NT2/D1 (cell line): ENCODE results near the gene BICRAL.
"Not testable (repeated sequence)": the region's sequence is repeated elsewhere in the genome, so short reads cannot be mapped to it uniquely, and the experiment has no call there.

Experiments
- DNase-seq: peaks from one replicate; pipeline ENCODE4 v3.0.0-alpha.2; 2011; ENCODE audit warnings: low read depth, low spot score
- H3K27me3 ChIP-seq: 2 replicates; pipeline ENCODE4 v1.6.0; 2011; ENCODE audit warnings: mild to moderate bottlenecking; ENCODE audit not compliant: insufficient read length, insufficient read depth
- H3K36me3 ChIP-seq: 2 replicates; pipeline ENCODE4 v1.6.1; 2011; ENCODE audit warnings: mild to moderate bottlenecking, low read length, mixed read lengths; ENCODE audit not compliant: insufficient read depth, insufficient read length
- H3K4me1 ChIP-seq: 2 replicates; pipeline ENCODE4 v1.5.1; 2011; ENCODE audit not compliant: insufficient read depth, insufficient read length
- H3K4me3 ChIP-seq: 2 replicates; pipeline ENCODE4 v1.5.1; 2011; ENCODE audit warnings: low read depth; ENCODE audit not compliant: insufficient read length
- H3K9ac ChIP-seq: 2 replicates; pipeline ENCODE4 v1.6.0; 2011; ENCODE audit warnings: low read depth; ENCODE audit not compliant: insufficient read length
- H3K9me3 ChIP-seq: 2 replicates; pipeline ENCODE4 v1.5.1; 2011; ENCODE audit warnings: mild to moderate bottlenecking, low read length; ENCODE audit not compliant: insufficient read depth
- SUZ12 ChIP-seq: IDR thresholded peaks from 2 replicates; pipeline ENCODE4 v1.6.1; 2011; ENCODE audit not compliant: insufficient read length, insufficient read depth; ENCODE audit errors: extremely low read depth
- YY1 ChIP-seq: IDR thresholded peaks from 2 replicates; pipeline ENCODE4 v1.6.1; 2011; ENCODE audit not compliant: insufficient read length, insufficient read depth
- ZNF274 ChIP-seq: IDR thresholded peaks from 2 replicates; pipeline ENCODE4 v1.6.1; 2011; ENCODE audit warnings: mild to moderate bottlenecking, low read depth, low read length

Gene BICRAL

GRCh38 chr6:42898891-42899361, 117.1 kb downstream of the BICRAL start:
- H3K4me1 ChIP-seq = no peaks in the 10 kb centered on the region
- no peaks in the 10 kb centered on the region for H3K9me3 ChIP-seq
- H3K9ac ChIP-seq = no peak overlapping the region
- peaks cover 5% of the 10 kb centered on the region for H3K27me3 ChIP-seq
- H3K4me3 ChIP-seq = no peak overlapping the region
- TF ChIP-seq ZNF274 = no peak
- TF ChIP-seq SUZ12 = no peak
- TF ChIP-seq YY1 = no peak
- peak; percentile 38 for DNase-seq
- no peaks in the 10 kb centered on the region for H3K36me3 ChIP-seq

GRCh38 chr6:42899871-42900270, 118.0 kb downstream of the BICRAL start:
- H3K36me3 ChIP-seq = no peaks in the 10 kb centered on the region
- H3K4me1 ChIP-seq = no peaks in the 10 kb centered on the region
- DNase-seq = no peak
- no peak overlapping the region for H3K9ac ChIP-seq
- peaks cover 5% of the 10 kb centered on the region for H3K27me3 ChIP-seq
- no peak overlapping the region for H3K4me3 ChIP-seq
- TF ChIP-seq YY1 (no peak), ZNF274 (no peak), SUZ12 (no peak)
- no peaks in the 10 kb centered on the region for H3K9me3 ChIP-seq

- peaks cover 5% of the 10 kb centered on the region for H3K27me3 ChIP-seq
- no peak for TF ChIP-seq ZNF274
- no peak for TF ChIP-seq YY1
- no peak for TF ChIP-seq SUZ12
- H3K9me3 ChIP-seq = no peaks in the 10 kb centered on the region
- H3K9ac ChIP-seq = no peak overlapping the region
- no peak overlapping the region for H3K4me3 ChIP-seq
- no peaks in the 10 kb centered on the region for H3K36me3 ChIP-seq
- DNase-seq = peak; percentile 57
- H3K4me1 ChIP-seq = no peaks in the 10 kb centered on the region
These were observed 119.7 kb downstream of the BICRAL start for GRCh38 chr6:42901538-42901957.

- DNase-seq, H3K4me1 ChIP-seq, H3K36me3 ChIP-seq, H3K27me3 ChIP-seq, H3K9me3 ChIP-seq, H3K9ac ChIP-seq, H3K4me3 ChIP-seq: not testable (repeated sequence)
These were observed 120.8 kb downstream of the BICRAL start for GRCh38 chr6:42902429-42903263.

- no peaks in the 10 kb centered on the region for H3K36me3 ChIP-seq
- no peak overlapping the region for H3K9ac ChIP-seq
- H3K4me1 ChIP-seq = no peaks in the 10 kb centered on the region
- TF ChIP-seq YY1 = no peak
- no peak for TF ChIP-seq ZNF274
- TF ChIP-seq SUZ12 = no peak
- peaks cover 5% of the 10 kb centered on the region for H3K27me3 ChIP-seq
- H3K9me3 ChIP-seq = no peaks in the 10 kb centered on the region
- H3K4me3 ChIP-seq = no peak overlapping the region
- DNase-seq = no peak
These were observed 122.6 kb downstream of the BICRAL start for GRCh38 chr6:42904467-42904866.

GRCh38 chr6:42907336-42907735, 125.5 kb downstream of the BICRAL start:
- no peaks in the 10 kb centered on the region for H3K9me3 ChIP-seq
- no peak overlapping the region for H3K4me3 ChIP-seq
- no peaks in the 10 kb centered on the region for H3K4me1 ChIP-seq
- H3K27me3 ChIP-seq = no peaks in the 10 kb centered on the region
- no peaks in the 10 kb centered on the region for H3K36me3 ChIP-seq
- H3K9ac ChIP-seq = no peak overlapping the region
- TF ChIP-seq SUZ12 = no peak
- TF ChIP-seq ZNF274 = no peak
- no peak for TF ChIP-seq YY1
- no peak for DNase-seq

- TF ChIP-seq ZNF274 = no peak
- no peak for TF ChIP-seq SUZ12
- TF ChIP-seq YY1 = no peak
- H3K4me1 ChIP-seq = no peaks in the 10 kb centered on the region
- no peaks in the 10 kb centered on the region for H3K9me3 ChIP-seq
- no peak for DNase-seq
- no peak overlapping the region for H3K9ac ChIP-seq
- H3K36me3 ChIP-seq = no peaks in the 10 kb centered on the region
- H3K4me3 ChIP-seq = no peak overlapping the region
- H3K27me3 ChIP-seq = no peaks in the 10 kb centered on the region
These were observed 128.0 kb downstream of the BICRAL start for GRCh38 chr6:42909835-42910234.
